HepG2 (cell line): ENCODE data around the gene RB1. TPM values are rescaled to one million over a fixed set of nuclear protein-coding genes. Genes with fewer than 3 reads are reported as not detected.

ENCODE experiments used
- ATAC-seq: fragments of 200-7000 bp; cut with Tn5 transposase; 3 replicates; pipeline ENCODE4 v1.9.1; 2020; ENCODE audit warnings: mild to moderate bottlenecking, moderate library complexity
- Bru-seq: library from RNA; stranded (reverse); fragments of 400-500 nt; gene quantifications from one replicate; lab custom pipeline; 2021; lab: Mats Ljungman, UMichigan
- BruChase-seq, 2 experiments: library from RNA; stranded (reverse); fragments of 400-500 nt; gene quantifications; one replicate each; lab custom pipeline; 2021; lab: Mats Ljungman, UMichigan
- BruUV-seq: library from RNA; stranded (reverse); fragments of 400-500 nt; replicated peaks from 2 replicates; lab custom pipeline; 2021; lab: Mats Ljungman, UMichigan
- CTCF ChIA-PET: fragments of 300-600 bp; formaldehyde crosslinking; extraction: SDS; loops from one replicate; lab custom pipeline; 2021; ENCODE audit warnings: low total read pairs, inconsistent platforms, low intra/inter-chr PET ratio; lab: Yijun Ruan, JAX
- POLR2A ChIA-PET: fragments of 350-600 bp; sonication (Branson Sonifier 250); formaldehyde crosslinking; loops from one replicate; lab custom pipeline; 2020; ENCODE audit warnings: antibody characterized with exemption, inconsistent platforms; lab: Yijun Ruan, JAX
- DNase-seq: peaks from one replicate; pipeline ENCODE4 v3.0.0-alpha.2; 2015; ENCODE audit warnings: low spot score
- FAIRE-seq: peaks from 3 replicates; lab custom pipeline; 2011; peaks lifted over from hg19 to GRCh38; lab: Jason Lieb, UNC
- H2AFZ ChIP-seq: one replicate; pipeline ENCODE4 v1.6.1; 2011; ENCODE audit warnings: low read length, inconsistent platforms
- H3K27ac ChIP-seq: fragments of 300-600 bp; 3 replicates; pipeline ENCODE4 v1.8.0; 2011; ENCODE audit warnings: mixed run types, mild to moderate bottlenecking, mixed read lengths, low read length, inconsistent platforms; ENCODE audit not compliant: insufficient read depth; ENCODE audit errors: extremely low read length
- H3K27me3 ChIP-seq, 2 experiments: fragments of 200-600 bp in 1 of 2; 2 replicates in 1 of 2; 3 replicates in 1 of 2; pipeline versions ENCODE4 v1.6.0 to v1.8.0; 2011; ENCODE audit warnings: low read length in 2 of 2, mild to moderate bottlenecking in 2 of 2, moderate library complexity in 2 of 2, inconsistent platforms in 1 of 2; ENCODE audit not compliant: insufficient read depth in 2 of 2, control insufficient read depth in 1 of 2
- H3K36me3 ChIP-seq, 2 experiments: fragments of 200-600 bp in 1 of 2; replicated peaks in 1 of 2; 2 replicates in 1 of 2; 3 replicates in 1 of 2; pipeline versions ENCODE4 v1.5.1 to v1.8.0; 2011; ENCODE audit warnings: low read length in 2 of 2, inconsistent platforms in 1 of 2; ENCODE audit not compliant: insufficient read depth in 2 of 2, control insufficient read depth in 1 of 2
- H3K4me1 ChIP-seq: 2 replicates; pipeline ENCODE4 v1.5.1; 2012; ENCODE audit warnings: low read length, inconsistent platforms; ENCODE audit not compliant: insufficient read depth
- H3K4me2 ChIP-seq: 2 replicates; pipeline ENCODE4 v1.6.0; 2011; ENCODE audit warnings: low read depth, low read length, inconsistent platforms
- H3K4me3 ChIP-seq, 3 experiments: fragments of 200-600 bp in 1 of 3; sonication (generic), shearing (Covaris generic) in 1 of 3; replicated peaks in 1 of 3; 2 replicates each; pipeline ENCODE4 v1.5.1; 2011 to 2016; ENCODE audit warnings: low read length in 3 of 3, inconsistent platforms in 2 of 3, low read depth in 2 of 3, mild to moderate bottlenecking in 2 of 3, control low read depth in 1 of 3, mixed read lengths in 1 of 3; ENCODE audit not compliant: insufficient read depth in 1 of 3
- H3K79me2 ChIP-seq: one replicate; pipeline ENCODE4 v1.6.1; 2011; ENCODE audit warnings: low read length, inconsistent platforms; ENCODE audit not compliant: insufficient read depth
- H3K9ac ChIP-seq: 2 replicates; pipeline ENCODE4 v1.6.0; 2011; ENCODE audit warnings: mild to moderate bottlenecking, low read depth, low read length, inconsistent platforms; ENCODE audit not compliant: insufficient read depth
- H3K9me3 ChIP-seq: 2 replicates; pipeline ENCODE4 v1.5.1; 2012; ENCODE audit warnings: mild to moderate bottlenecking, low read length
- H4K20me1 ChIP-seq: 2 replicates; pipeline ENCODE4 v1.6.0; 2011; ENCODE audit warnings: inconsistent platforms, mild to moderate bottlenecking, low read length, moderate library complexity; ENCODE audit not compliant: insufficient read depth
- HIVEP1 ChIP-seq: sonication (generic); formaldehyde crosslinking; IDR thresholded peaks from 2 replicates; pipeline ENCODE4 v1.4.0; 2020; ENCODE audit warnings: mild to moderate bottlenecking, missing genetic modification reagents
- IRF2 ChIP-seq: IDR thresholded peaks from 2 replicates; pipeline ENCODE4 v1.6.1; 2018; ENCODE audit warnings: missing genetic modification reagents, missing compliant biosample characterization
- ZFP36 ChIP-seq: fragments of 150-350 bp; IDR thresholded peaks from 2 replicates; pipeline ENCODE4 v1.6.1; 2018; ENCODE audit warnings: borderline replicate concordance, low read length, low read depth; ENCODE audit not compliant: partially characterized antibody
- ZNF407 ChIP-seq: sonication (generic); formaldehyde crosslinking; IDR thresholded peaks from one replicate; pipeline ENCODE4 v1.5.1; 2020; ENCODE audit warnings: mild to moderate bottlenecking, missing genetic modification reagents; ENCODE audit errors: not compliant biosample characterization
- WGBS: methylation state at CpG from one replicate; pipeline ENCODE4 v1.1.6; 2017; ENCODE audit warnings: low lambda C conversion rate; 5-methylcytosine and 5-hydroxymethylcytosine counted together
- in situ Hi-C: cut with HindIII; loops from 2 replicates; pipeline ENCODE4 v1.10.0; 2017; ENCODE audit warnings: low pct_unique_long_range_greater_than_20kb; ENCODE audit not compliant: extremely low pct_ligation_motif_present
- intact Hi-C: fragments of 100-400 bp; cut with micrococcal nuclease; formaldehyde crosslinking; loops from one replicate; pipeline ENCODE4 v1.10.0; 2022; ENCODE audit not compliant: unreplicated experiment
- long read RNA-seq, 2 experiments: library from RNA in 1 of 2; library from polyadenylated mRNA in 1 of 2; stranded (forward) in 1 of 2; unstranded in 1 of 2; transcript quantifications; one replicate each; pipeline ENCODE4 v2.0.0, GENCODE V29; 2019 to 2022
- polyA minus RNA-seq, 3 experiments: library from RNA; depleted of rRNA, polyadenylated mRNA; stranded (reverse); fragments of >200 nt; gene quantifications; 2 replicates each; pipeline ENCODE4 v1.2.3, GENCODE V29; 2011; ENCODE audit warnings: low replicate concordance in 1 of 3
- polyA plus RNA-seq, 8 experiments: library from polyadenylated mRNA; depleted of rRNA in 3 of 8; stranded (reverse) in 7 of 8; unstranded in 1 of 8; fragments of >200 nt; fragmentation: Illumina TruSeq in 4 of 8; extraction: Trizol in 4 of 8; gene quantifications; 2 replicates each; pipeline versions ENCODE4 v1.2.1 to v1.2.3, GENCODE V29; 2011 to 2016; ENCODE audit warnings: low read depth in 4 of 8, missing spikeins in 1 of 8, mixed read lengths in 1 of 8; ENCODE audit not compliant: insufficient read depth in 1 of 8
- total RNA-seq, 5 experiments: library from RNA; depleted of rRNA; stranded (reverse); fragments of >200 nt; fragmentation: Illumina TruSeq; extraction: Trizol; gene quantifications; 2 replicates each; pipeline ENCODE4 v1.2.3, GENCODE V29; 2016; ENCODE audit warnings: low read depth in 1 of 5
- TF ChIP-seq, protein P1 (sequence below): sonication (generic); formaldehyde crosslinking; IDR thresholded peaks from 2 replicates; pipeline ENCODE4 v1.8.1; 2023; ENCODE audit warnings: mild to moderate bottlenecking, missing genetic modification reagents, borderline replicate concordance
- TF ChIP-seq, protein P2 (sequence below): IDR thresholded peaks from 2 replicates; pipeline ENCODE4 v1.6.1; 2016; ENCODE audit warnings: low read depth, borderline replicate concordance

The RB1 gene
- total RNA-seq (2016; rRNA removed; fragmentation: Illumina TruSeq; extraction: Trizol) (23.7 and 35.7 TPM in 2 replicates), polyA plus RNA-seq (2011; rRNA removed) (11.0 and 15.6 TPM in 2 replicates), polyA minus RNA-seq (2011; rRNA and poly(A)+ RNA removed; ENCODE audit: low replicate concordance) (7.8 and 8.2 TPM in 2 replicates), Bru-seq, nascent RNA (percentile 73 among the genes with signal in this experiment), BruChase-seq, experiment 1, labeled RNA remaining after a 6-hour chase (percentile 72 among the genes with signal in this experiment), BruChase-seq, experiment 2, labeled RNA remaining after a 2-hour chase (percentile 65 among the genes with signal in this experiment)
- total RNA-seq (2016; cell fraction: cytosol; rRNA removed; fragmentation: Illumina TruSeq; extraction: Trizol; ENCODE audit: low read depth) = 2.6 and 3.1 TPM in 2 replicates
- 21.7 and 35.5 TPM in 2 replicates for total RNA-seq (2016; cell fraction: insoluble cytoplasmic fraction; rRNA removed; fragmentation: Illumina TruSeq; extraction: Trizol)
- 11.2 and 11.5 TPM in 2 replicates for total RNA-seq (2016; cell fraction: membrane; rRNA removed; fragmentation: Illumina TruSeq; extraction: Trizol)
- total RNA-seq (2016; cell fraction: nucleus; rRNA removed; fragmentation: Illumina TruSeq; extraction: Trizol) = 23.1 and 26.3 TPM in 2 replicates
- polyA plus RNA-seq (2011; cell fraction: cytosol; rRNA removed) = 6.0 and 9.8 TPM in 2 replicates
- 4.1 and 5.4 TPM in 2 replicates for polyA plus RNA-seq (2011; cell fraction: nucleus; rRNA removed)
- polyA plus RNA-seq (2012) = 15.5 and 15.8 TPM in 2 replicates
- polyA plus RNA-seq (2016; cell fraction: cytosol; fragmentation: Illumina TruSeq; extraction: Trizol; ENCODE audit: low read depth) = 0.92 and 0.93 TPM in 2 replicates
- polyA plus RNA-seq (2016; cell fraction: insoluble cytoplasmic fraction; fragmentation: Illumina TruSeq; extraction: Trizol; ENCODE audit: low read depth) = 34.7 and 35.7 TPM in 2 replicates
- polyA plus RNA-seq (2016; cell fraction: membrane; fragmentation: Illumina TruSeq; extraction: Trizol; ENCODE audit: low read depth) = 4.2 and 4.3 TPM in 2 replicates
- polyA plus RNA-seq (2016; cell fraction: nucleus; fragmentation: Illumina TruSeq; extraction: Trizol; ENCODE audit: insufficient read depth, low read depth) = 17.8 and 23.0 TPM in 2 replicates
- polyA minus RNA-seq (2011; cell fraction: cytosol; rRNA and poly(A)+ RNA removed) = 13.0 TPM in 2 replicates
- 32.4 and 33.0 TPM in 2 replicates for polyA minus RNA-seq (2011; cell fraction: nucleus; rRNA and poly(A)+ RNA removed)
- long read RNA-seq, experiment 1, partial matches to known transcripts = 1 of 1 reads
- long read RNA-seq, experiment 1, other reads (novel, unspliced or antisense) = 0 of 1 reads
- long read RNA-seq, experiment 2, full-length matches to known transcripts = 1 of 33 reads
- long read RNA-seq, experiment 2, partial matches to known transcripts = 2 of 33 reads
- long read RNA-seq, experiment 2, other reads (novel, unspliced or antisense) = 30 of 33 reads

GRCh38 chr13:48303359-48304142 is at the start of gene RB1:
Gene RB1 (plus strand): TSS chr13:48303751. CDS start chr13:48303913, 162 bp downstream.
- CTCF ChIA-PET = no interaction called here
- Histone ChIP-seq H2AFZ (no peak within 1 kb of the TSS), H3K9ac (peak within 1 kb of the TSS; percentile 96), H4K20me1 (peaks cover 7% of the 10 kb centered on the region; the same call in 1 of the 2 replicates), H3K4me1 (peaks cover 20% of the 10 kb centered on the region), H3K36me3 (no peaks in the 10 kb centered on the region), H3K9me3 (no peaks in the 10 kb centered on the region), H3K79me2 (peaks cover 30% of the 10 kb centered on the region), H3K4me2 (peak within 1 kb of the TSS; percentile 77), H3K27ac (peak within 1 kb of the TSS; percentile 94), H3K27me3 (no peaks in the 10 kb centered on the region; a peak in 1 of 5 replicates), H3K4me3 (peak within 1 kb of the TSS; percentile 79 to 91 (median 91))
- DNase-seq (peak; percentile 80), FAIRE-seq (no peak), ATAC-seq (peak; percentile 92)
- BruUV-seq = no TSS peak
- intact Hi-C loops = loop anchor here (5.0 to 10.0 kb wide), 4 partner anchors 71 to 209 kb away; partner anchors contain the start of genes ITM2B, LPAR6 and MED4
- POLR2A ChIA-PET = interaction anchor here (1.1 to 2.7 kb wide), 4 partner anchors 67 to 229 kb away, joined by 3 to 9 read pairs (median 4); partner anchors contain the start of gene ITM2B
- in situ Hi-C loops = loop anchor here (10.0 to 25.0 kb wide), 2 partner anchors 179 to 459 kb away; no protein-coding TSS in a partner anchor
- 0% methylated on average over 5 of the region's 96 CpGs for WGBS
- TF ChIP-seq HIVEP1 (CRISPR knock-in tag) (no peak), IRF2 (peak; percentile 57; the same call in 1 of the 2 replicates), ZFP36 (no peak), ZNF407 (CRISPR knock-in tag) (peak; percentile 90)
- TF ChIP-seq, protein P1, sequence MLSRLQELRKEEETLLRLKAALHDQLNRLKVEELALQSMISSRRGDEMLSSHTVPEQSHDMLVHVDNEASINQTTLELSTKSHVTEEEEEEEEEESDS = no peak
- TF ChIP-seq, protein P2, sequence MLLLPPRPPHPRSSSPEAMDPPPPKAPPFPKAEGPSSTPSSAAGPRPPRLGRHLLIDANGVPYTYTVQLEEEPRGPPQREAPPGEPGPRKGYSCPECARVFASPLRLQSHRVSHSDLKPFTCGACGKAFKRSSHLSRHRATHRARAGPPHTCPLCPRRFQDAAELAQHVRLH = 0 out of 2 replicates have a peak, but pooled peaks have one; percentile 6
